HCT116 (cell line): ENCODE results near the gene CFAP107. TPM values are rescaled to one million over a fixed set of nuclear protein-coding genes. Genes with fewer than 3 reads are reported as not detected.

Experiments
- ATAC-seq: fragments of 200-7000 bp; cut with Tn5 transposase; 2 replicates; pipeline ENCODE4 v1.9.1; 2020; ENCODE audit warnings: mild to moderate bottlenecking, moderate library complexity
- Bru-seq: library from RNA; stranded (reverse); fragments of 400-500 nt; gene quantifications from one replicate; lab custom pipeline; 2021; lab: Mats Ljungman, UMichigan
- BruChase-seq, 2 experiments: library from RNA; stranded (reverse); fragments of 400-500 nt; gene quantifications; one replicate each; lab custom pipeline; 2021; lab: Mats Ljungman, UMichigan
- BruUV-seq: library from RNA; stranded (reverse); fragments of 400-500 nt; replicated peaks from 2 replicates; lab custom pipeline; 2021; lab: Mats Ljungman, UMichigan
- CTCF ChIA-PET: fragments of 300-600 bp; sonication (Branson Sonifier 250); formaldehyde crosslinking; loops from one replicate; lab custom pipeline; 2021; ENCODE audit warnings: antibody characterized with exemption; lab: Charles Lee
- POLR2A ChIA-PET: fragments of 300-600, 350-600 bp; sonication (Branson Sonifier 250); formaldehyde crosslinking; loops from one replicate; lab custom pipeline; 2021; ENCODE audit warnings: antibody characterized with exemption; lab: Charles Lee
- RAD21 ChIA-PET, 2 experiments: fragments of 300-600 bp; sonication (Branson Sonifier 250); formaldehyde crosslinking; loops; one replicate each; lab custom pipeline; 2023; ENCODE audit warnings: low total read pairs in 2 of 2; ENCODE audit not compliant: uncharacterized antibody in 2 of 2, unreplicated experiment in 2 of 2, low non-redundant PET in 1 of 2; lab: Charles Lee
- DNase-seq: peaks from one replicate; pipeline ENCODE4 v3.0.0-alpha.2; 2010; ENCODE audit warnings: low read depth, low spot score
- H2AFZ ChIP-seq: fragments of 200-600 bp; shearing (Covaris generic), sonication (generic); 2 replicates; pipeline ENCODE4 v1.6.1; 2017; ENCODE audit warnings: low read depth, mixed run types, mixed read lengths, antibody characterized with exemption, low read length; ENCODE audit not compliant: poor library complexity, severe bottlenecking
- H3K27ac ChIP-seq: 2 replicates; pipeline ENCODE4 v1.5.1; 2012; ENCODE audit warnings: low read depth, low read length
- H3K27me3 ChIP-seq: fragments of 200-600 bp; sonication (generic); 2 replicates; pipeline ENCODE4 v1.6.1; 2016; ENCODE audit warnings: mixed run types, low read length, mixed read lengths; ENCODE audit not compliant: insufficient read depth
- H3K36me3 ChIP-seq, 2 experiments: fragments of 200-500 bp in 1 of 2; fragments of 200-600 bp in 1 of 2; sonication (Bioruptor generic) in 1 of 2; sonication (generic) in 1 of 2; 2 replicates each; pipeline versions ENCODE4 v1.5.1 to v1.6.1; 2014 to 2016; ENCODE audit warnings: low read length in 2 of 2, inconsistent platforms in 1 of 2, mixed read lengths in 1 of 2, mixed run types in 1 of 2; ENCODE audit not compliant: insufficient read depth in 2 of 2, control insufficient read depth in 1 of 2
- H3K4me1 ChIP-seq, 2 experiments: fragments of 200-600 bp in 1 of 2; sonication (generic) in 1 of 2; 2 replicates each; pipeline versions ENCODE4 v1.5.1 to v1.6.1; 2012 to 2017; ENCODE audit warnings: low read length in 2 of 2, inconsistent platforms in 1 of 2, mild to moderate bottlenecking in 1 of 2, mixed read lengths in 1 of 2, mixed run types in 1 of 2, moderate library complexity in 1 of 2; ENCODE audit not compliant: insufficient read depth in 2 of 2, control insufficient read depth in 1 of 2
- H3K4me2 ChIP-seq: fragments of 200-600 bp; sonication (generic); 2 replicates; pipeline ENCODE4 v1.6.1; 2017; ENCODE audit warnings: mixed run types, low read length, mixed read lengths
- H3K4me3 ChIP-seq, 2 experiments: fragments of 200-600 bp in 1 of 2; sonication (generic) in 1 of 2; replicated peaks in 1 of 2; 2 replicates each; pipeline ENCODE4 v1.5.1; 2011 to 2016; ENCODE audit warnings: low read length in 2 of 2, control low read depth in 1 of 2, low read depth in 1 of 2, mild to moderate bottlenecking in 1 of 2, mixed read lengths in 1 of 2, mixed run types in 1 of 2
- H3K79me2 ChIP-seq: fragments of 200-600 bp; sonication (generic); 2 replicates; pipeline ENCODE4 v1.6.1; 2017; ENCODE audit warnings: mild to moderate bottlenecking, mixed run types, low read length, moderate library complexity, mixed read lengths; ENCODE audit not compliant: insufficient read depth
- H3K9ac ChIP-seq: fragments of 200-600 bp; sonication (generic); 2 replicates; pipeline ENCODE4 v1.6.1; 2016; ENCODE audit warnings: low read length, mixed read lengths
- H3K9me2 ChIP-seq: fragments of 200-600 bp; sonication (generic), shearing (Covaris generic); 2 replicates; pipeline ENCODE4 v1.6.1; 2017; ENCODE audit warnings: mixed run types, mild to moderate bottlenecking, moderate library complexity; ENCODE audit not compliant: insufficient read depth
- H3K9me3 ChIP-seq, 2 experiments: fragments of 200-500 bp in 1 of 2; fragments of 200-600 bp in 1 of 2; sonication (Bioruptor generic) in 1 of 2; sonication (generic) in 1 of 2; 2 replicates each; pipeline ENCODE4 v1.6.1; 2014 to 2017; ENCODE audit warnings: low read length in 2 of 2, mixed read lengths in 2 of 2, inconsistent platforms in 1 of 2, low read depth in 1 of 2, mild to moderate bottlenecking in 1 of 2, mixed run types in 1 of 2, moderate library complexity in 1 of 2; ENCODE audit not compliant: control insufficient read depth in 1 of 2, insufficient read depth in 1 of 2
- H4K20me1 ChIP-seq: fragments of 200-600 bp; sonication (generic), shearing (Covaris generic); 2 replicates; pipeline ENCODE4 v1.6.1; 2017; ENCODE audit warnings: mixed run types, mild to moderate bottlenecking, moderate library complexity; ENCODE audit not compliant: insufficient read depth
- CEBPB ChIP-seq: IDR thresholded peaks from 2 replicates; pipeline ENCODE4 v1.6.1; 2012; ENCODE audit warnings: low read depth
- ELF1 ChIP-seq: IDR thresholded peaks from 2 replicates; pipeline ENCODE4 v1.6.1; 2012; ENCODE audit warnings: low read depth, borderline replicate concordance
- FOSL1 ChIP-seq: IDR thresholded peaks from 2 replicates; pipeline ENCODE4 v1.6.1; 2012; ENCODE audit warnings: low read depth
- POLR2AphosphoS5 ChIP-seq: IDR thresholded peaks from 2 replicates; pipeline ENCODE4 v1.6.1; 2011; ENCODE audit warnings: mild to moderate bottlenecking, low read depth, low read length, moderate library complexity
- RAD21 ChIP-seq: IDR thresholded peaks from 2 replicates; pipeline ENCODE4 v1.6.1; 2012; ENCODE audit warnings: low read depth, mild to moderate bottlenecking
- SP1 ChIP-seq: IDR thresholded peaks from 2 replicates; pipeline ENCODE4 v1.6.1; 2012; ENCODE audit warnings: low read depth
- TCF7L2 ChIP-seq: IDR thresholded peaks from 2 replicates; pipeline ENCODE4 v1.7.0; 2011; ENCODE audit warnings: borderline replicate concordance, inconsistent platforms; ENCODE audit not compliant: insufficient read depth, insufficient read length; ENCODE audit errors: extremely low read depth
- YY1 ChIP-seq: IDR thresholded peaks from 2 replicates; pipeline ENCODE4 v1.6.1; 2011; ENCODE audit warnings: low read length, low read depth, moderate library complexity, mild to moderate bottlenecking; ENCODE audit not compliant: insufficient replicate concordance; ENCODE audit errors: extremely low read depth
- ZFX ChIP-seq: fragments of 450-650 bp; IDR thresholded peaks from 2 replicates; pipeline ENCODE4 v1.6.1; 2017
- intact Hi-C: fragments of 100-400 bp; cut with micrococcal nuclease; formaldehyde crosslinking; loops from 2 replicates; pipeline ENCODE4 v1.10.0; 2022
- long read RNA-seq: library from polyadenylated mRNA; unstranded; transcript quantifications from one replicate; pipeline ENCODE4 v2.0.0, GENCODE V29; 2021; ENCODE audit not compliant: unreplicated experiment
- polyA plus RNA-seq: library from polyadenylated mRNA; unstranded; fragments of >200 nt; gene quantifications from 2 replicates; pipeline ENCODE4 v1.2.1, GENCODE V29; 2012; ENCODE audit warnings: missing spikeins
- total RNA-seq: library from RNA; stranded (reverse); gene quantifications from one replicate; pipeline ENCODE4 v1.2.1, GENCODE V29; 2021; ENCODE audit not compliant: unreplicated experiment
- TF ChIP-seq, protein P1 (sequence below): IDR thresholded peaks from 2 replicates; pipeline ENCODE4 v1.6.1; 2012
- TF ChIP-seq, protein P2 (sequence below): IDR thresholded peaks from 2 replicates; pipeline ENCODE4 v1.6.1; 2012

The CFAP107 gene, protein sequence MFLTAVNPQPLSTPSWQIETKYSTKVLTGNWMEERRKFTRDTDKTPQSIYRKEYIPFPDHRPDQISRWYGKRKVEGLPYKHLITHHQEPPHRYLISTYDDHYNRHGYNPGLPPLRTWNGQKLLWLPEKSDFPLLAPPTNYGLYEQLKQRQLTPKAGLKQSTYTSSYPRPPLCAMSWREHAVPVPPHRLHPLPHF
- total RNA-seq: not detected
- polyA plus RNA-seq: not detected in 2 replicates
- percentile 8 among the genes with signal in this experiment for Bru-seq, nascent RNA
- BruChase-seq, experiment 1, labeled RNA remaining after a 6-hour chase: percentile 5 among the genes with signal in this experiment
- not detected for BruChase-seq, experiment 2, labeled RNA remaining after a 2-hour chase
- long read RNA-seq: 0 reads

DNA sequence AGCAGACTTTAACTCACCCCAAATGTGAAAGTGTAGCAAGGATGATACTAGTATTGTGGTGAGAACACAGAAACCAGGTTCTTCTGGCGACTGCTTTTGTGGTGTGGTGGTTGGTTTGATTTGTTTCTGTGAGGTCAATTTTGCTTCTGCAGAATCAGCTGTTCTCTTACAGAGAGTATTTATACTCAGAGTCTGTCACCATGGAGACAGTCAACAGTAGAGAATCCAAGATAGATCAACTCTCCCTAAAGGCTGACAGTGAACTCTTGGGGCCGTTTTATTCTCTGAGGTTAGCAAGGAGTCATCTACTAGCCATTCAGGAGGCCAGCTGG lies at the start of gene CFAP107:
Gene CFAP107, plus strand, starts transcription at position 209 of the 332 bp plus-strand sequence. CDS start 231 bp downstream, outside the sequence.
- no peak within 1 kb of the TSS for H3K9ac ChIP-seq
- TF ChIP-seq CEBPB (no peak), TCF7L2 (no peak), RAD21 (no peak), SP1 (no peak), YY1 (no peak), ZFX (no peak), ELF1 (no peak)
- TF ChIP-seq, protein P1, sequence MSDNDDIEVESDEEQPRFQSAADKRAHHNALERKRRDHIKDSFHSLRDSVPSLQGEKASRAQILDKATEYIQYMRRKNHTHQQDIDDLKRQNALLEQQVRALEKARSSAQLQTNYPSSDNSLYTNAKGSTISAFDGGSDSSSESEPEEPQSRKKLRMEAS: no peak
- TF ChIP-seq, protein P2, sequence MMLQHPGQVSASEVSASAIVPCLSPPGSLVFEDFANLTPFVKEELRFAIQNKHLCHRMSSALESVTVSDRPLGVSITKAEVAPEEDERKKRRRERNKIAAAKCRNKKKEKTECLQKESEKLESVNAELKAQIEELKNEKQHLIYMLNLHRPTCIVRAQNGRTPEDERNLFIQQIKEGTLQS: no peak
- no peaks in the 10 kb centered on the region for H3K79me2 ChIP-seq
- H4K20me1 ChIP-seq: no peaks in the 10 kb centered on the region
- no peak within 1 kb of the TSS for H3K27ac ChIP-seq
- H3K4me3 ChIP-seq: no peak within 1 kb of the TSS
- H3K36me3 ChIP-seq: no peaks in the 10 kb centered on the region
- ChIA-PET RAD21 (no interaction called here), POLR2A (no interaction called here), CTCF (no interaction called here)
- intact Hi-C loops: no loop called here
- BruUV-seq: no TSS peak
- H3K4me1 ChIP-seq: no peaks in the 10 kb centered on the region
- H3K9me2 ChIP-seq: no peaks in the 10 kb centered on the region
- no peak within 1 kb of the TSS for H2AFZ ChIP-seq
- H3K4me2 ChIP-seq: no peak within 1 kb of the TSS
- no peaks in the 10 kb centered on the region for H3K9me3 ChIP-seq
- DNase-seq (no peak), ATAC-seq (no peak)
- peaks cover 8% of the 10 kb centered on the region; the same call in 1 of the 2 replicates for H3K27me3 ChIP-seq

DNA sequence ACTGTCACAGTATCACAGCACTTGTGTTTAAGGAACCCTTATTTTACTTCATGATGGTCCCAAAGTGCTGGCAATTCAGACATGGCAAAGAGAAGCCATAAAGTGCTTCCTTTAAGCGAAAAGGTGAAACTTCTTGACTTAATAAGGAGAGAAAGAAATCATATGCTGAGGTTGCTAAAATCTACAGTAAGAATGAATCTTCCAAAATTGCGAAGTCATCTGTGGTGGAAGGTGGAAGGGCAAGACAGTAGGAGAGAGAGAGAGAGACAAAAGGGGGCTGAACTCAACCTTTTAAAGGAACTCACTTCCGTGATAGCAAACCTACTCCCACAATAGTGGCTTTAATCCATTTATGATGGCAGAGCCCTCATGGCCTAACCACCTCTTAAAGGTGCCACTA lies 49.3 kb upstream of the CFAP107 start:
- H3K4me1 ChIP-seq: no peaks in the 10 kb centered on the region
- intact Hi-C loops: no loop called here
- no peaks in the 10 kb centered on the region for H3K9me3 ChIP-seq
- no peaks in the 10 kb centered on the region for H3K27me3 ChIP-seq
- H3K4me2 ChIP-seq: no peak overlapping the region
- no peak overlapping the region for H3K27ac ChIP-seq
- POLR2A ChIA-PET: no interaction called here
- H3K9me2 ChIP-seq: no peaks in the 10 kb centered on the region
- H3K9ac ChIP-seq: no peak overlapping the region
- no peak overlapping the region for H3K4me3 ChIP-seq
- no peaks in the 10 kb centered on the region for H3K36me3 ChIP-seq
- CTCF ChIA-PET: no interaction called here
- no peak for ATAC-seq
- H3K79me2 ChIP-seq: no peaks in the 10 kb centered on the region
- BruUV-seq: no TSS peak
- H4K20me1 ChIP-seq: no peaks in the 10 kb centered on the region
- DNase-seq: no peak
- no peak for TF ChIP-seq ELF1
- TF ChIP-seq, protein P2: no peak
- no peak for TF ChIP-seq POLR2AphosphoS5
- TF ChIP-seq, protein P1: no peak
- no peak for TF ChIP-seq FOSL1
- no peak overlapping the region for H2AFZ ChIP-seq
- RAD21 ChIA-PET: no interaction called here
